Prostate gland (tissue), 2 donors: ENCODE measurements around the gene RASSF5. TPM values are rescaled to one million over a fixed set of nuclear protein-coding genes. Genes with fewer than 3 reads are reported as not detected.

ENCODE experiments used
- DNase-seq: peaks from one replicate; pipeline ENCODE4 v3.0.0-alpha.2; 2019; ENCODE audit warnings: low spot score
- H3K27ac ChIP-seq, 2 donors: fragments of 200-600 bp; sonication (generic); 2 replicates each; pipeline ENCODE4 v1.5.1; 2017 to 2019
- H3K27me3 ChIP-seq: fragments of 200-600 bp; sonication (generic); replicated peaks from 2 replicates; pipeline ENCODE4 v1.5.1; 2019; ENCODE audit not compliant: insufficient read depth
- H3K36me3 ChIP-seq, 2 donors: fragments of 200-600 bp; sonication (generic); 1 replicate in 1 of 2; 2 replicates in 1 of 2; pipeline versions ENCODE4 v1.5.1 to v1.8.1; 2017 to 2019
- H3K4me1 ChIP-seq: fragments of 200-600 bp; sonication (generic); replicated peaks from 2 replicates; pipeline ENCODE4 v1.5.1; 2019
- H3K4me3 ChIP-seq, 2 donors: fragments of 200-600 bp; sonication (generic); 2 replicates each; pipeline ENCODE4 v1.5.1; 2017 to 2019
- H3K9me3 ChIP-seq: fragments of 200-600 bp; sonication (generic); 2 replicates; pipeline ENCODE4 v1.5.1; 2017
- POLR2A ChIP-seq: fragments of 450-650 bp; IDR thresholded peaks from one replicate; pipeline ENCODE4 v1.6.1; 2016; ENCODE audit warnings: antibody characterized with exemption, mild to moderate bottlenecking
- POLR2AphosphoS5 ChIP-seq: sonication (generic); formaldehyde crosslinking; IDR thresholded peaks from one replicate; pipeline ENCODE4 v1.6.1; 2017; ENCODE audit warnings: antibody characterized with exemption
- WGBS: methylation state at CpG from one replicate; pipeline ENCODE4 v1.1.5; 2018; 5-methylcytosine and 5-hydroxymethylcytosine counted together
- intact Hi-C: fragments of 100-400 bp; cut with DNase I; formaldehyde crosslinking; loops from one replicate; pipeline ENCODE4 v1.14.2; 2022
- total RNA-seq, 2 donors: library from RNA; depleted of rRNA; stranded (reverse); fragments of >200 nt; gene quantifications; one replicate each; pipeline ENCODE4 v1.1.0, GENCODE V29; 2016
- TF ChIP-seq, protein P1 (sequence below), 4 experiments: fragments of 200-600 bp in 2 of 4; fragments of 450-650 bp in 2 of 4; sonication (generic) in 2 of 4; IDR thresholded peaks; 1 replicate in 3 of 4; 2 replicates in 1 of 4; pipeline ENCODE4 v1.5.1; 2016 to 2019; ENCODE audit warnings: antibody characterized with exemption in 4 of 4, mild to moderate bottlenecking in 2 of 4, moderate library complexity in 2 of 4

RASSF5 gene
- total RNA-seq, 2 donors from 2014 or later, result 22.2 to 42.5 TPM

GRCh38 chr1:206554701-206555472 is 47.6 kb downstream of the RASSF5 start:
- Histone ChIP-seq H3K4me3 (no peak overlapping the region), H3K9me3 (no peaks in the 10 kb centered on the region), H3K36me3 (no peaks in the 10 kb centered on the region), H3K27ac (peak overlapping the region; percentile 34 to 40), H3K27me3 (no peaks in the 10 kb centered on the region), H3K4me1 (no peaks in the 10 kb centered on the region)
- TF ChIP-seq, protein P1, sequence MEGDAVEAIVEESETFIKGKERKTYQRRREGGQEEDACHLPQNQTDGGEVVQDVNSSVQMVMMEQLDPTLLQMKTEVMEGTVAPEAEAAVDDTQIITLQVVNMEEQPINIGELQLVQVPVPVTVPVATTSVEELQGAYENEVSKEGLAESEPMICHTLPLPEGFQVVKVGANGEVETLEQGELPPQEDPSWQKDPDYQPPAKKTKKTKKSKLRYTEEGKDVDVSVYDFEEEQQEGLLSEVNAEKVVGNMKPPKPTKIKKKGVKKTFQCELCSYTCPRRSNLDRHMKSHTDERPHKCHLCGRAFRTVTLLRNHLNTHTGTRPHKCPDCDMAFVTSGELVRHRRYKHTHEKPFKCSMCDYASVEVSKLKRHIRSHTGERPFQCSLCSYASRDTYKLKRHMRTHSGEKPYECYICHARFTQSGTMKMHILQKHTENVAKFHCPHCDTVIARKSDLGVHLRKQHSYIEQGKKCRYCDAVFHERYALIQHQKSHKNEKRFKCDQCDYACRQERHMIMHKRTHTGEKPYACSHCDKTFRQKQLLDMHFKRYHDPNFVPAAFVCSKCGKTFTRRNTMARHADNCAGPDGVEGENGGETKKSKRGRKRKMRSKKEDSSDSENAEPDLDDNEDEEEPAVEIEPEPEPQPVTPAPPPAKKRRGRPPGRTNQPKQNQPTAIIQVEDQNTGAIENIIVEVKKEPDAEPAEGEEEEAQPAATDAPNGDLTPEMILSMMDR (IDR thresholded peaks at IDR 0.05), result no peak
- no peak for TF ChIP-seq POLR2A
- no peak for TF ChIP-seq POLR2AphosphoS5
- WGBS, result 71% methylated on average over 1 of the region's 1 CpG
- no peak for DNase-seq
- intact Hi-C loops, result no loop called here

- WGBS, result 28% methylated on average over 10 of the region's 10 CpGs
- Histone ChIP-seq H3K9me3 (no peaks in the 10 kb centered on the region), H3K4me1 (no peaks in the 10 kb centered on the region), H3K27me3 (no peaks in the 10 kb centered on the region), H3K36me3 (no peaks in the 10 kb centered on the region), H3K4me3 (no peak overlapping the region), H3K27ac (peak overlapping the region; percentile 34 to 40)
- TF ChIP-seq POLR2AphosphoS5, result no peak
- TF ChIP-seq, protein P1 (IDR thresholded peaks at IDR 0.05), result no peak
- no peak for TF ChIP-seq POLR2A
- intact Hi-C loops, result no loop called here
- no peak for DNase-seq
Measured at GRCh38 chr1:206555473-206555935, 48.2 kb downstream of the RASSF5 start.

- Histone ChIP-seq H3K36me3 (no peaks in the 10 kb centered on the region), H3K27ac (peak overlapping the region in 1 of 2 donors; percentile 72), H3K9me3 (no peaks in the 10 kb centered on the region), H3K4me3 (no peak overlapping the region), H3K4me1 (no peaks in the 10 kb centered on the region), H3K27me3 (no peaks in the 10 kb centered on the region)
- TF ChIP-seq, protein P1 (IDR thresholded peaks at IDR 0.05), result no peak
- TF ChIP-seq POLR2AphosphoS5 (no peak), POLR2A (no peak)
- 83% methylated on average over 7 of the region's 7 CpGs for WGBS
- no peak for DNase-seq
- intact Hi-C loops, result no loop called here
Measured at GRCh38 chr1:206556047-206556749, 48.9 kb downstream of the RASSF5 start.

DNA sequence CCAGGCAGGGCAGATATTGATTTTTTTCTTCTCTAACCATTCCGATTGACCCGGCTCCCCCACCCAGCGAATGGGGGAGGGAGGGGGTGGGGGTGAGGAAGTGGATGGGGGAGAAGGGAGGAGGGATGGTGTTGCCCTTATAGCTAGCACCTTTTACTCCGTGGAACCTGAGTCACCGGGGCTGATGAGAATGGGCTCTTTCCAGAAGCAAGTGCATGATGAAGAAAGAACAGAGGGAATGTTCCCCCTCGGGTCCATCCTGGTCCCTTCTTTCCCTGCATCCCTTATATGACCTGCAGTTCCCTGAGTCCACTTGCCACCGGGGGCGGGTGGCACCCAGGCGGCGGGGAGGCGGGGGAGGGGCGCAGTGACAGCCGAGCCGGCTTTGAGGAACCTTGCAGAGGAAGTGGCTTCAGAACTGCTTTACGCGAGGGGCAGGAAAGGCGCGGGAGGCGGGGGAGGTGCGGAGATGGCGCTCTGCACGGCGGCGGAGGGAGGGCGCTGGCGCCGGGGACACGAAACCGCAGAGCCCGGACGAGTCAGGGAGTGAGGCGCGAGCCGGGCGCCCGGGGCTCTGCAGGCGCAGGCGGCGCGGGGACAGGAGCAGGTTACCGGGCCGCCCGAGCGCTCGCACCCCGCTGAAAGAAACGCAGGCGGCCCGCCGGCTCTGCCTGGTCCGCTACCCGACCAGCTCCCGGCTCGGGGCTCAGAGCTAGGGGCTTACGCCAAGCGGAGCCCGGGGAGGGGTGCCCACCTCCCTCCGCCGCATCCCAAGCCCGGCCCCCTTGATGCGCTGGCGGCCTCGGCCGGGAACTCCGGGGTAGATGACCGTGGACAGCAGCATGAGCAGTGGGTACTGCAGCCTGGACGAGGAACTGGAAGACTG is 49.7 kb downstream of the RASSF5 start:
- intact Hi-C loops, result no loop called here
- Histone ChIP-seq H3K36me3 (no peaks in the 10 kb centered on the region), H3K9me3 (no peaks in the 10 kb centered on the region), H3K27ac (peak overlapping the region; percentile 69 to 72), H3K4me3 (peak overlapping the region; percentile 45 to 48), H3K4me1 (no peaks in the 10 kb centered on the region), H3K27me3 (no peaks in the 10 kb centered on the region)
- TF ChIP-seq POLR2AphosphoS5, result no peak
- TF ChIP-seq, protein P1 (IDR thresholded peaks at IDR 0.05), result peak in 1 of 4 experiments; percentile 13
- TF ChIP-seq POLR2A, result peak; percentile 33
- peak; percentile 59 for DNase-seq
- 3% methylated on average over 39 of the region's 67 CpGs for WGBS
